GM18951 (cell line): ENCODE data around the gene IQCM.

Experiments
- POLR2A ChIP-seq: IDR thresholded peaks from 4 replicates; pipeline ENCODE4 v1.6.1; 2011; ENCODE audit warnings: mild to moderate bottlenecking; ENCODE audit not compliant: insufficient read length, insufficient read depth; ENCODE audit errors: extremely low read depth
- in situ Hi-C: fragments of 300-500 bp; cut with MboI; formaldehyde crosslinking; loops from one replicate; pipeline ENCODE4 v1.12.0; 2022; ENCODE audit warnings: low sequenced_read_pairs, mixed read lengths, inconsistent platforms; ENCODE audit not compliant: unreplicated experiment

IQCM gene, protein sequence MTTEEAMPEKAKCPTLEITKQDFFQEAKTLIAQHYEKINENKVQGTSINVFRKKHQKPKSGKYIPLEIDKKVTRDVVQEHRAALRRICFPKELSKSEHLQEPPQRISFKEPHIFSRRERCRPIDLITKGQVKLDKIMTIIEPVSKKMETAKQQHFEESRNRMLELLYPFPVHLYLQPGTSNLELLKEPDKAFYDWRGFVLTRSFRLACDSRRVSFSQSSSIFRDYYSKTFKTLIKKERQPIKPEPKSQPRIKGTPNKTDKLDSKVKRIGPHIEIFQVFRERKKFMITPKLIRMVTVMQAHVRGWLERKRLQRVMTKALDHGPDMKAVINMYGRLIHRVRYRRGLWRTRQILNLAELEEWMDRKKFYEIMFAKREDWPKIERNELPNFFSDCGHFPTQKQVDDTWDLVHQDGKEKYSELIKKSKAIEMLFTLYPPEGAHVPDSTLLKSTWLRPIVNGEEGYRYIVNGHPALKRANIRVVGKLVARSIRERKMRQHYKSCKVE

GRCh38 chr4:149815743-149816142, at the start of gene IQCM:
Gene IQCM (minus strand): TSS chr4:149815843. CDS start chr4:149742691, 73,152 bp downstream.
- in situ Hi-C loops: no loop called here
- no peak for TF ChIP-seq POLR2A

DNA sequence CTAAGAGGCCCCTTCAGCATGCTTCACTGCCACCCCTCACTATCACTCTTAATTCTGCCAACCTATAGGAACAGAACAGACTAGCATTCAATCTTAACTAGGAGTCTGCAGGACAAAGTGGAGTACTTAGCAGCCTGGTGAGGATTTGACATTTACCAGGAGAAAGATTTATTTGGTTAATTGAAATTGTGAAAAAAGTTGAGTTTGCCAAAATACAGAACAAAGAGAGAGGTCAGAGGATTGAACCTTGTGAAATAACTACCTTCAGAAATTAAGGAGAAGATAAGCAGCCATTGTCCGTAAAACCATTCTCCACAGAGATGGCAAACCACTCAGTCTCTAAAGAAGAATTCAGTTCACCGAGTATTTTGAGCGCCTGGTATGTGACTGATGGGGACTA, 41.8 kb upstream of the IQCM start:
- in situ Hi-C loops: no loop called here
- no peak for TF ChIP-seq POLR2A

DNA sequence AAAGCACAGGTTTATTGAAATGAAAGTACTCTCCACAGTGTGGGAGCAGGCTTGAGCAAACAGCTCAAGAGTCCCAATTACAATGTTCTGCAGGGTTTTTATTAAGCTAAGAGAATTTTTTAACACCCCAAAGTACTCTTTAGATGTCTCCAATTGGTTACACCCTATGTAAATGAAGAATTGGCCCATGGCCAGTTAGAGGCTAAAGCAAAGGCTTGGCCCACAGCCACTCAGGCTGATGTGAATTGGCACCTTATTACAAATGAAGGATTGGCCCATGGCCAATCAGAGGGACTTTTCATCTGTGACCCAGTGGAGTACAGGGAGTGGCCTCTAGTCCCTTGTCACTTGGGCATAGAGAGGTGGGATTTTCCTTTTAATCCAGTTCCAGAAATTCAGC, 30.1 kb upstream of the IQCM start:
- no peak for TF ChIP-seq POLR2A
- in situ Hi-C loops: no loop called here

- TF ChIP-seq POLR2A: no peak
- in situ Hi-C loops: no loop called here
These were observed 26.0 kb upstream of the IQCM start for GRCh38 chr4:149841686-149842085.

- in situ Hi-C loops: no loop called here
- TF ChIP-seq POLR2A: no peak
These were observed 22.4 kb upstream of the IQCM start for GRCh38 chr4:149838036-149838435.

GRCh38 chr4:149836546-149836945, 20.9 kb upstream of the IQCM start:
- no peak for TF ChIP-seq POLR2A
- in situ Hi-C loops: no loop called here

- TF ChIP-seq POLR2A: no peak
- in situ Hi-C loops: no loop called here
These were observed 19.6 kb upstream of the IQCM start for GRCh38 chr4:149835280-149835679.

GRCh38 chr4:149831656-149832208, 16.1 kb upstream of the IQCM start:
- TF ChIP-seq POLR2A: no peak
- in situ Hi-C loops: no loop called here

DNA sequence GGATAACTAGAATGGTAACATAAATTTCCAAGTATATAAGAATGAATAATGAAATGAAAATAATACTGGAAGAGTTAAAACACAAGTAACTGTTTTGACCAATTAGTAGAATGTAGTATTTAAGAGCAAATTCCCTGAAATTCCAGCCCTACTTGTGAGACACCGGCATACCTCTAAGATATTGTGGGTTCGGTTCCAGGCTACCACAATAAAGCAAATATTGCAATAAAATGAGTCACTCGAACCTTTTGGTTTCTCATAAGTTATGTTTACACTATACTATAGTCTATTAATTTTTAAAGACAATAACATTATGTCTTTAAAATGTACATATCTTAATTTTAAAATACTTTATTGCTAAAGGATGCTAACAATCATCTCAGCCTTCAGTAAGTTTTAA, 15.2 kb upstream of the IQCM start:
- in situ Hi-C loops: no loop called here
- TF ChIP-seq POLR2A: no peak

DNA sequence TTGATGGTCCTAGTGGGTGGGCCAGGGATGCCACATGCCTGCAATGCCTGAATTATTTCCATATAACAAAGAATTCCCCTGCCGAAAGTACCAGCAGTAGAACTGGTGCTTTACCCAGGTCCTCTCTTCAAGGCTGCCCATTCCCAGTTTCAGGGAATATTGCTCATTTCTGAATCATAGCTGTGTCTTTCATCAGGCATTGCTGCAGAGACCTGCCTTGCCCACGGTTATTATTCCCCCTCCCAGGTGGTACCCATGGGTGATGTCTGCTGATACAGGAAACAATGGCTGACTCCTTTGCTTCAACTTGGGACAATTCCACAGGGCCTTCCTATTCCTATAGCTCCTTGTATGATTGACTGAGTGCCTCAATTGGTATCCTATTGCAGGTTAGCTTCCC, 9.7 kb upstream of the IQCM start:
- in situ Hi-C loops: no loop called here
- no peak for TF ChIP-seq POLR2A

GRCh38 chr4:149823769-149824221, 8.2 kb upstream of the IQCM start:
- TF ChIP-seq POLR2A: no peak
- in situ Hi-C loops: no loop called here

- in situ Hi-C loops: no loop called here
- TF ChIP-seq POLR2A: no peak
These were observed 14.2 kb downstream of the IQCM start for GRCh38 chr4:149801416-149801815.

DNA sequence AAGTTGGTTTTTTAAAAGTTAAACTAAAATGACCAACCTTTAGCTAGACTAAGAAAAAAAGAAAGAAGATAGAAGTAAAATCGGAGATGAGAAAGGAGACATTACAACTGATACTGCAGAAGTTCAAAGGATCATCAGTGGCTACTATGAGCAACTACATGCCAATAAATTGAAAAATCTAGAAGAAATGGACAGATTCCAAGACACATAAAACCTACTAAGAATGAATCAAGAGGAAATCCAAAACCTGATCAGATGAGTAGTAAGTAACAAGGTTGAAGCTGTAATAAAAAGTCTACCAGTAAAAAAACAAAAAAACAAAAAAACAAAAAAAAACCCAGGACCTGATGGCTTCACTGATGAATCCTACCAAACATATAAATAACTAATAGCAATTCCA, 16.1 kb downstream of the IQCM start:
- no peak for TF ChIP-seq POLR2A
- in situ Hi-C loops: no loop called here

DNA sequence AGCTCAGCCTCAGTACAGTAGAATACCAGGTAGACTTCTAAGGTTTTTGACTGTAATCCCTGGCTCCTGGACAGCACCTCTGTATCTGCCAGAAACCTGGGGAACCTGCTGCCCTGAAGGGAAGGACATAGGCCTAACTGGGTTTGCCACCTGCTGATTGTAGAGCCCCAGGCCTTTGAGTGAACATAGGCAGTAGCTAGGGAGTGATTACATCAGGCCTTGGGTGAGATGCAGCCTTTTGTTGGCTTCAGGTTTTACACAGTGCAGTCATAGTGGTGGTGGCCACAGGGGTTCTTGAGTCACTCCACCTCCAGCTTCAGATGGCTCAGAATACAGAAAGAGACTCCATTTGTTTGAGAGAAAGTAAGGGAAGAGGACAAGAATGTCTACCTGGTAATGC, 19.3 kb downstream of the IQCM start:
- TF ChIP-seq POLR2A: no peak
- in situ Hi-C loops: no loop called here
